Effector memory CD8-positive, alpha-beta T cell (primary cell): Measurements from ENCODE around the gene ZNF512B.
A peak's percentile ranks its signal among the peaks of the same experiment; 100 is the strongest.

Experiments
- ATAC-seq: fragments of 150-1000 bp; cut with Tn5 transposase; replicated peaks from 2 replicates; pipeline ENCODE4 v1.10.0; 2021; ENCODE audit warnings: mild to moderate bottlenecking, moderate library complexity
- DNase-seq, 3 experiments: peaks; one replicate each; pipeline ENCODE4 v3.0.0; 2021
- H3K27ac Mint-ChIP-seq, 2 donors: one replicate each; pipeline ENCODE4 v1.8.0; 2022; ENCODE audit warnings: mild to moderate bottlenecking in 2 of 2, mixed read lengths in 2 of 2, moderate library complexity in 2 of 2
- H3K27me3 Mint-ChIP-seq, 2 donors: one replicate each; pipeline ENCODE4 v1.8.0; 2022; ENCODE audit warnings: mixed read lengths in 2 of 2
- H3K36me3 Mint-ChIP-seq: one replicate; pipeline ENCODE4 v1.8.0; 2022; ENCODE audit warnings: mild to moderate bottlenecking, moderate library complexity, mixed read lengths; ENCODE audit not compliant: insufficient read depth
- H3K4me1 Mint-ChIP-seq, 2 donors: one replicate each; pipeline ENCODE4 v1.8.0; 2022; ENCODE audit warnings: low read depth in 2 of 2, mixed read lengths in 2 of 2
- H3K4me3 Mint-ChIP-seq, 2 donors: one replicate each; pipeline ENCODE4 v1.8.0; 2022; ENCODE audit warnings: mild to moderate bottlenecking in 2 of 2, mixed read lengths in 2 of 2, moderate library complexity in 2 of 2
- H3K9me3 Mint-ChIP-seq, 2 donors: one replicate each; pipeline ENCODE4 v1.8.0; 2022; ENCODE audit warnings: mixed read lengths in 2 of 2

Gene ZNF512B

GRCh38 chr20:63955827-63956663 lies 13.7 kb downstream of the ZNF512B start, which contains the start of gene UCKL1:
TSS of gene UCKL1 (minus strand) at chr20:63956416. CDS start at chr20:63956372, 44 bp downstream.
- no peaks in the 10 kb centered on the region for H3K9me3 Mint-ChIP-seq

GRCh38 chr20:63955281-63955826 lies 14.4 kb downstream of the ZNF512B start:
- no peaks in the 10 kb centered on the region for H3K27me3 Mint-ChIP-seq
- DNase-seq (no peak), ATAC-seq (peak; percentile 5)
- no peaks in the 10 kb centered on the region for H3K9me3 Mint-ChIP-seq
- peaks cover 26% of the 10 kb centered on the region in 2 donors for H3K4me1 Mint-ChIP-seq
- peak overlapping the region; percentile 20 to 73 for H3K27ac Mint-ChIP-seq
- H3K4me3 Mint-ChIP-seq: peak overlapping the region; percentile 75 to 77
- peaks cover 15% of the 10 kb centered on the region for H3K36me3 Mint-ChIP-seq

More at GRCh38 chr20:63955827-63956663, 13.7 kb downstream of the ZNF512B start, which contains the start of gene UCKL1:
- peaks cover 15% of the 10 kb centered on the region for H3K36me3 Mint-ChIP-seq
- H3K27me3 Mint-ChIP-seq: no peaks in the 10 kb centered on the region
- H3K4me3 Mint-ChIP-seq: peak within 1 kb of the TSS; percentile 75 to 77
- peak; percentile 81 for ATAC-seq
- peak within 1 kb of the TSS; percentile 73 to 80 for H3K27ac Mint-ChIP-seq
- peaks cover 26% of the 10 kb centered on the region in 2 donors for H3K4me1 Mint-ChIP-seq
- peak; percentile 84 to 89 (median 88) for DNase-seq

GRCh38 chr20:63953764-63954429 lies 15.8 kb downstream of the ZNF512B start:
- Mint-ChIP-seq H3K27me3 (no peaks in the 10 kb centered on the region), H3K36me3 (peaks cover 28% of the 10 kb centered on the region), H3K9me3 (no peaks in the 10 kb centered on the region), H3K27ac (peak overlapping the region; percentile 58 to 84), H3K4me3 (peak overlapping the region; percentile 75 to 77), H3K4me1 (peaks cover 33 to 36% of the 10 kb centered on the region in 2 donors)
- ATAC-seq: no peak
- DNase-seq: no peak

- ATAC-seq (no peak), DNase-seq (no peak)
- Mint-ChIP-seq H3K4me3 (peak overlapping the region; percentile 54 to 77), H3K4me1 (peaks cover 43 to 44% of the 10 kb centered on the region in 2 donors), H3K27ac (peak overlapping the region; percentile 58 to 84), H3K36me3 (peaks cover 39% of the 10 kb centered on the region), H3K27me3 (no peaks in the 10 kb centered on the region), H3K9me3 (no peaks in the 10 kb centered on the region)
Measured at GRCh38 chr20:63952769-63953168, 17.0 kb downstream of the ZNF512B start.

- no peak for DNase-seq
- peak overlapping the region in 1 of 2 donors; percentile 84 for H3K27ac Mint-ChIP-seq
- H3K4me1 Mint-ChIP-seq: peaks cover 46 to 47% of the 10 kb centered on the region in 2 donors
Measured at GRCh38 chr20:63952210-63952535, 17.6 kb downstream of the ZNF512B start.

GRCh38 chr20:63951398-63952209 lies 18.1 kb downstream of the ZNF512B start:
- Mint-ChIP-seq H3K27ac (no peak overlapping the region), H3K9me3 (no peaks in the 10 kb centered on the region), H3K36me3 (peaks cover 45% of the 10 kb centered on the region), H3K27me3 (no peaks in the 10 kb centered on the region), H3K4me3 (no peak overlapping the region), H3K4me1 (peaks cover 48 to 49% of the 10 kb centered on the region in 2 donors)
- DNase-seq (no peak), ATAC-seq (no peak)

More at GRCh38 chr20:63952210-63952535, 17.6 kb downstream of the ZNF512B start:
- Mint-ChIP-seq H3K4me3 (no peak overlapping the region), H3K27me3 (no peaks in the 10 kb centered on the region), H3K36me3 (peaks cover 41% of the 10 kb centered on the region), H3K9me3 (no peaks in the 10 kb centered on the region)
- ATAC-seq: no peak

GRCh38 chr20:63950701-63951397 lies 18.9 kb downstream of the ZNF512B start:
- Mint-ChIP-seq H3K36me3 (peaks cover 39% of the 10 kb centered on the region), H3K27ac (no peak overlapping the region), H3K27me3 (no peaks in the 10 kb centered on the region), H3K4me3 (no peak overlapping the region), H3K9me3 (no peaks in the 10 kb centered on the region), H3K4me1 (peaks cover 48 to 49% of the 10 kb centered on the region in 2 donors)
- DNase-seq: no peak
- ATAC-seq: no peak

GRCh38 chr20:63947638-63948456 lies 21.9 kb downstream of the ZNF512B start:
- Mint-ChIP-seq H3K4me3 (peak overlapping the region; percentile 90 to 94), H3K27ac (peak overlapping the region; percentile 92 to 97), H3K4me1 (peaks cover 34 to 36% of the 10 kb centered on the region in 2 donors), H3K36me3 (peaks cover 43% of the 10 kb centered on the region), H3K9me3 (no peaks in the 10 kb centered on the region), H3K27me3 (no peaks in the 10 kb centered on the region)
- DNase-seq: peak in 1 of 3 experiments; percentile 35
- ATAC-seq: no peak

GRCh38 chr20:63946986-63947637 lies 22.6 kb downstream of the ZNF512B start:
- Mint-ChIP-seq H3K9me3 (no peaks in the 10 kb centered on the region), H3K4me3 (peak overlapping the region; percentile 90 to 94), H3K27me3 (no peaks in the 10 kb centered on the region), H3K4me1 (peaks cover 34 to 36% of the 10 kb centered on the region in 2 donors), H3K36me3 (peaks cover 47% of the 10 kb centered on the region), H3K27ac (peak overlapping the region; percentile 46 to 92)
- DNase-seq (no peak), ATAC-seq (no peak)

- peaks cover 38% of the 10 kb centered on the region in 2 donors for H3K4me1 Mint-ChIP-seq
- peak overlapping the region in 1 of 2 donors; percentile 46 for H3K27ac Mint-ChIP-seq
- ATAC-seq (no peak), DNase-seq (no peak)
- peaks cover 50% of the 10 kb centered on the region for H3K36me3 Mint-ChIP-seq
- H3K27me3 Mint-ChIP-seq: no peaks in the 10 kb centered on the region
- H3K4me3 Mint-ChIP-seq: peak overlapping the region in 1 of 2 donors; percentile 94
- peaks cover 0 to 1% of the 10 kb centered on the region in 2 donors for H3K9me3 Mint-ChIP-seq
Measured at GRCh38 chr20:63945921-63946920, 23.5 kb downstream of the ZNF512B start.
